T47D (cell line): ENCODE measurements around the gene DENND1A.

Experiments
- DNase-seq, 2 experiments: peaks; one replicate each; pipeline versions ENCODE4 v3.0.0 to v3.0.0-alpha.2; 2011 to 2012; ENCODE audit warnings: low read depth in 1 of 2, low spot score in 1 of 2
- JUND ChIP-seq: IDR thresholded peaks from 2 replicates; pipeline ENCODE4 v1.6.1; 2012; ENCODE audit warnings: low read depth
- in situ Hi-C: cut with HindIII; loops from 2 replicates; pipeline ENCODE4 v1.10.0; 2016; ENCODE audit warnings: low sequenced_read_pairs, low pct_unique_long_range_greater_than_20kb

Gene DENND1A

GRCh38 chr9:123614306-123615263 lies 315.3 kb downstream of the DENND1A start:
- DNase-seq: no peak
- no peak for TF ChIP-seq JUND
- in situ Hi-C loops: no loop called here

GRCh38 chr9:123611226-123611625 lies 318.7 kb downstream of the DENND1A start:
- DNase-seq: no peak
- in situ Hi-C loops: no loop called here

DNA sequence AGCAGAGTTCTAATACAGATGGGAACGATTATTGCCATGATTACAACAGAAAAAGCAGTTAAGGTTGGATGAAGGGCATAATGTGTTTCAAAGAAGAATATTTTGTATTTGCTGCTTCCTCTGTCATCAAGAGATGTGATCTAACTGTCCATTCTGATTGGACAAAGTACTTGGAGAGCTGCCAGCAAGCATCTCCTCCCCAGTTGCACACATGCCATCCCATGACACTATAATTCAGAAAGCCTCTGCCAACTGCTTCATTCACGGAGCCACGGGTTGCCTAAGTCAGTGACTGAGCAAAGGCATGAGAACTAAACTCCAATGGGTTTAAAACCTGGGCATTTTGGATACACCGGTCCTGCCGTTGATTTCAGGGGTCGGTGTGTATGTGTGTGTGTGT lies 320.1 kb downstream of the DENND1A start:
- no peak for DNase-seq
- in situ Hi-C loops: no loop called here
- TF ChIP-seq JUND: no peak

More at GRCh38 chr9:123611226-123611625, 318.7 kb downstream of the DENND1A start:
- no peak for TF ChIP-seq JUND

DNA sequence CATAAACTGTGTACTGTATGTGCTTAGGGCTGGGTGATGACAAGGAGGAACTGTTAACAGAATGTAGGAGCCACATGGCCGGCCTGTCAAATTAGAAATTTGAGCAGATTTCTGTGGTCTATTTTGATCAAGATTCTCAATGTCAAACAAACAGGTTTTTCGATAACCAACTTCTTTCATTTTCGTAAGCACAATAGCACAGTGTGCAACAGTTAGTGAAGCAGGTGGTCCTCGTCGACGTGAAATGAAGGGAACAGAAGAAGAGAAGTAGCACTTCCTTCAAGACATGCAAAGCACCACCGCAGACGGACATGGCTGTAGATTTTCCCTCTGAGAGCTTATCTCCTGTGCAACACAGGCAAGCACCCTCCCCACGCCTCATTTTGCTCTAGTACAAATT lies 321.8 kb downstream of the DENND1A start:
- in situ Hi-C loops: no loop called here
- TF ChIP-seq JUND: no peak
- no peak for DNase-seq

DNA sequence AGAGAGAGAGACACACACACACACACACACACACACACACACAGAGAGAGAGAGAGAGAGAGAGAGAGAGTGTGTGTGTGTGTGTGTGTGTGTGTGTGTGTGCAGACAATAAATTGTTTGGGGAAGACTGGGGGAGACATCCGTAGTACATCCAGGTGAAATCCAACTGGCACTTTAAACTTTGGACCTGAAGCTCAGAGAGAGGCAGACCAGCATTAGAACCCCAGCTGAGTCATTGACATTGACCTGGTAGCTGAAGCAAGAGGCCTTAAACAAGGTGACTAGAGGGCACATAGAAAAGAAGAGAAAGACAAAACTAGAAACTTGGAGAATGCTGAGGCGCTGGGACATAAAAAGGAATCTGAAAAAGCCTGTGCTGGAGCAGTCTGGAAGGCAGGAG lies 322.4 kb downstream of the DENND1A start:
- in situ Hi-C loops: no loop called here
- TF ChIP-seq JUND: no peak
- no peak for DNase-seq

DNA sequence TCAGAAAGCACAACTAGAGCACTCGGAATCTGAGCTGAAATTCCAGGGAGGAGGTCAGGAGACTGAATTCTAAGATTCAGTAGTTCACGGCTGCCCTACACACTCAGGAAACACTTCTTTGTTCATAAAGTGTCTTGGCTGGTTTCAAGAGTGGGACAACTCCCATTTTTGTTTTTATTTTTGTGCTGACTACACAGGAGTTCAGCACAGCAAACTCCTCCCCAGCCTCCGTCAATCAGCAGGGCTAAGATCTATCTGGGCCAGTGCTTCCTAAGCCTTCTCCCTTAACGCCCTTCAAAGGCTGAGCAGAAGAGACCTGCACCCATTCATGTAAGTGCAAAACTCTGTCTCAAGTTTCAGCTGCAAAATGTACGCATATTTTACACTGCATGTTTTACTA lies 323.8 kb downstream of the DENND1A start:
- DNase-seq: no peak
- TF ChIP-seq JUND: no peak
- in situ Hi-C loops: no loop called here

GRCh38 chr9:123605286-123605685 lies 324.6 kb downstream of the DENND1A start:
- DNase-seq: no peak
- TF ChIP-seq JUND: no peak
- in situ Hi-C loops: no loop called here

DNA sequence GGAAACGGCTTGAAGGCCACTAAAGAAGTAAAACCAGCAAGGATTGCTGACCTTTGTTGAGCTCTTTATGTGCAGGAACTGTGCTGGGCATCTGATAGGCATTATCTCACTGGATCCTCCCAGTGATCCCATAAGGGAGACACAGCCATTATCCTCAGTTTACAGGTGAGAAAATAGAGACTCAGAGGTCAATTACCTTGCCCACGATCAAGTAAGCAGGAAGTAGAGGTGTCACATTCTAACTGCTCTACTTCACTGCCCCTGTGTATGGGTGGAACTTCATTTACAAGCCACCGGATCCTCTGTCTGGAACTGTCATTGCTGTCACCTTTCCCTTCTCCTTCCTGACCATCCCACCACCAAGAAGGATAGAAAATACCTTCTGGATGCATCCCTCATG lies 325.1 kb downstream of the DENND1A start:
- DNase-seq: no peak
- TF ChIP-seq JUND: no peak
- in situ Hi-C loops: no loop called here

DNA sequence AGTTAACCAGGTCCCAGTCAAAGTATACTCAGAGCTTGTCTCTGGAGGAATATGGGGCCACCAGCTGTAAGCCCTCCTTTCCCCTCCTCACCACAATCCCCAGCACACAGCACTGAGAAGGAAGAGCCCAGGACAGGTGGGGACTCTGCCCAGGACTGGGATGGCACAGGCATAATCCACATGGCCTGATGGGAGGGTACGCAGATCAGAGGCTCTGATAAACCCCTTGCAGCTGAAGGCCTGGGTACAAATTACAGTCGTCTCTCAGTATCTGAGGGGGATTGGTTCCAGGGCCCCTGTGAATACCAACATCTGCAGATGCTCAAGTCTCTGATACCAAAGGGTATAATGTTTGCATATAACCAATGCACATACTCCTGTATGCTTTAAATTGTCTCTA lies 328.1 kb downstream of the DENND1A start:
- in situ Hi-C loops: no loop called here
- TF ChIP-seq JUND: no peak
- DNase-seq: no peak

GRCh38 chr9:123599781-123600180 lies 330.1 kb downstream of the DENND1A start:
- in situ Hi-C loops: no loop called here
- no peak for TF ChIP-seq JUND
- no peak for DNase-seq

GRCh38 chr9:123597876-123598556 lies 331.9 kb downstream of the DENND1A start:
- in situ Hi-C loops: no loop called here
- DNase-seq: no peak
- no peak for TF ChIP-seq JUND

DNA sequence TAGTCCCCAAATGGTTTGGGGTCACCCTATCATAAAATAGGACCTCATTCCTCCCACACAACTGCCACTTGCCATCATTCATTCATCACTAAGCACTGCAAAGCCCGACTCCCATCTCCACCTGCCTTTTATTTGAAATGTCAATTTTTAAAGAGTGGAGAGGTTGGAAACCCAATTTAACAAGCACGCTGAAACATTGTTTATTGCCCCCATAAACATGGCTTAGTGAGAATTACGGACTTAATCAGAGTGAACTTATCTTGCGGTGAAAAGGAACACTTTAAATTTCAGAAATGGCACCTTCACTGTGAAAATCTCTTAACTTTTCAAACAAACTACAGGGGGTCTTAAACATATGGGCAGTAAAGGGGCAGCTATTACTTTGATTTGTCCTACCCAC lies 332.9 kb downstream of the DENND1A start:
- no peak for DNase-seq
- in situ Hi-C loops: no loop called here
- no peak for TF ChIP-seq JUND

DNA sequence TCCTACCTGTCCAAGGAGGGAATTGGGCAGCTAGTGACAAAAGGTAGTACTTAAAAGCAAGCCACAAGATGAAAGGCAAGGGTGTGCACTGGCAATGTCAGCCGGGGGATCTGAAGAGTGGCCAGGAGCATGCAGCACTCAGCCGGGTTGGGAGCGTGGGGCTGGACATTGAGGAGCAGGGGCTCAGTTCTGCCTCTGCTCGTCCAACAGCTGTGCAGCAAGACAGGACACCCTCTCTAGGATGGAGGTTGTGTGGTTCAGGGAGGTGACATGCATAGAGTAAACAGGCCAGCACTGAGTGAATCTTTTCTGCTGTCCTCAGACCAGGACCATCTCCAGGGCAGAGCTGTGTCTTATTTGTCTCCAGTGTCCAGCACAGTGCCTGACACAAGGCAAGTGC lies 338.6 kb downstream of the DENND1A start:
- no peak for TF ChIP-seq JUND
- DNase-seq: no peak
- in situ Hi-C loops: no loop called here
